Measurements from ENCODE around the gene POTEM.
"Not testable (repeated sequence)": the region's sequence is repeated elsewhere in the genome, so short reads cannot be mapped to it uniquely, and the experiment has no call there.

Gene POTEM

GRCh38 chr14:19038060-19038664 is 70.9 kb downstream of the POTEM start:
- not testable (repeated sequence) for DNase-seq

- not testable (repeated sequence) for DNase-seq
Measured at GRCh38 chr14:19038785-19039184, 71.6 kb downstream of the POTEM start.

GRCh38 chr14:19043384-19043783 is 76.2 kb downstream of the POTEM start:
- not testable (repeated sequence) for DNase-seq
